Adipocyte (in vitro differentiated cells): ENCODE data around the gene NDST4.
A peak's percentile ranks its signal among the peaks of the same experiment; 100 is the strongest.

Source experiments
- DNase-seq: peaks from one replicate; pipeline ENCODE4 v3.0.0-alpha.2; 2015; ENCODE audit warnings: low read depth
- H3K27me3 ChIP-seq: replicated peaks from 2 replicates; pipeline ENCODE4 v1.7.0; 2013; ENCODE audit warnings: mild to moderate bottlenecking, low read length, moderate library complexity; ENCODE audit not compliant: control insufficient read depth, insufficient read depth
- H3K36me3 ChIP-seq: 2 replicates; pipeline ENCODE4 v1.7.0; 2013; ENCODE audit warnings: low read length, mild to moderate bottlenecking, moderate library complexity; ENCODE audit not compliant: control insufficient read depth, insufficient read depth, severe bottlenecking
- H3K4me1 ChIP-seq: 2 replicates; pipeline ENCODE4 v1.7.0; 2013; ENCODE audit warnings: mild to moderate bottlenecking, low read length, moderate library complexity; ENCODE audit not compliant: control insufficient read depth, insufficient read depth
- H3K4me3 ChIP-seq: 2 replicates; pipeline ENCODE4 v1.7.0; 2013; ENCODE audit warnings: mild to moderate bottlenecking, low read length, moderate library complexity
- H3K9ac ChIP-seq: 2 replicates; pipeline ENCODE4 v1.7.0; 2013; ENCODE audit warnings: mild to moderate bottlenecking, low read length, moderate library complexity
- H3K9me3 ChIP-seq: 2 replicates; pipeline ENCODE4 v1.7.0; 2013; ENCODE audit warnings: mild to moderate bottlenecking, low read length, moderate library complexity; ENCODE audit not compliant: control insufficient read depth

The NDST4 gene

GRCh38 chr4:114900934-114901333 lies 212.5 kb downstream of the NDST4 start:
- no peak overlapping the region for H3K9ac ChIP-seq
- H3K9me3 ChIP-seq = no peaks in the 10 kb centered on the region
- H3K4me1 ChIP-seq = no peaks in the 10 kb centered on the region
- no peak for DNase-seq
- no peaks in the 10 kb centered on the region for H3K36me3 ChIP-seq
- H3K4me3 ChIP-seq = no peak overlapping the region
- no peaks in the 10 kb centered on the region for H3K27me3 ChIP-seq

GRCh38 chr4:114890773-114891172 lies 222.6 kb downstream of the NDST4 start:
- H3K4me1 ChIP-seq = peaks cover 16% of the 10 kb centered on the region
- no peaks in the 10 kb centered on the region for H3K9me3 ChIP-seq
- H3K27me3 ChIP-seq = no peaks in the 10 kb centered on the region
- H3K4me3 ChIP-seq = no peak overlapping the region
- H3K36me3 ChIP-seq = no peaks in the 10 kb centered on the region
- no peak overlapping the region for H3K9ac ChIP-seq
- no peak for DNase-seq

GRCh38 chr4:114886761-114887160 lies 226.7 kb downstream of the NDST4 start:
- DNase-seq = no peak
- H3K4me1 ChIP-seq = peaks cover 16% of the 10 kb centered on the region
- no peak overlapping the region for H3K4me3 ChIP-seq
- H3K36me3 ChIP-seq = no peaks in the 10 kb centered on the region
- no peaks in the 10 kb centered on the region for H3K9me3 ChIP-seq
- H3K27me3 ChIP-seq = no peaks in the 10 kb centered on the region
- no peak overlapping the region for H3K9ac ChIP-seq

- H3K36me3 ChIP-seq = no peaks in the 10 kb centered on the region
- H3K9ac ChIP-seq = no peak overlapping the region
- no peaks in the 10 kb centered on the region for H3K4me1 ChIP-seq
- H3K27me3 ChIP-seq = no peaks in the 10 kb centered on the region
- no peak for DNase-seq
- no peak overlapping the region for H3K4me3 ChIP-seq
- H3K9me3 ChIP-seq = no peaks in the 10 kb centered on the region
Observed at GRCh38 chr4:114883641-114884040, 229.8 kb downstream of the NDST4 start.

GRCh38 chr4:114879916-114880669 lies 233.3 kb downstream of the NDST4 start:
- no peak for DNase-seq
- no peaks in the 10 kb centered on the region for H3K9me3 ChIP-seq
- H3K4me3 ChIP-seq = no peak overlapping the region
- H3K36me3 ChIP-seq = no peaks in the 10 kb centered on the region
- H3K4me1 ChIP-seq = peaks cover 7% of the 10 kb centered on the region
- H3K9ac ChIP-seq = no peak overlapping the region
- no peaks in the 10 kb centered on the region for H3K27me3 ChIP-seq

GRCh38 chr4:114875630-114876029 lies 237.8 kb downstream of the NDST4 start:
- Histone ChIP-seq H3K9ac (no peak overlapping the region), H3K27me3 (no peaks in the 10 kb centered on the region), H3K36me3 (no peaks in the 10 kb centered on the region)

GRCh38 chr4:114874321-114874720 lies 239.1 kb downstream of the NDST4 start:
- DNase-seq = no peak

More at GRCh38 chr4:114875630-114876029, 237.8 kb downstream of the NDST4 start:
- Histone ChIP-seq H3K4me3 (no peak overlapping the region), H3K4me1 (peaks cover 7% of the 10 kb centered on the region), H3K9me3 (no peaks in the 10 kb centered on the region)
- DNase-seq = peak; percentile 3

GRCh38 chr4:114870987-114871386 lies 242.4 kb downstream of the NDST4 start:
- Histone ChIP-seq H3K4me1 (peaks cover 3% of the 10 kb centered on the region), H3K9me3 (no peaks in the 10 kb centered on the region), H3K9ac (no peak overlapping the region), H3K4me3 (no peak overlapping the region), H3K27me3 (no peaks in the 10 kb centered on the region), H3K36me3 (no peaks in the 10 kb centered on the region)
- DNase-seq = no peak

More at GRCh38 chr4:114874321-114874720, 239.1 kb downstream of the NDST4 start:
- peaks cover 7% of the 10 kb centered on the region for H3K4me1 ChIP-seq
- no peaks in the 10 kb centered on the region for H3K36me3 ChIP-seq
- H3K4me3 ChIP-seq = no peak overlapping the region
- no peaks in the 10 kb centered on the region for H3K9me3 ChIP-seq
- no peak overlapping the region for H3K9ac ChIP-seq
- no peaks in the 10 kb centered on the region for H3K27me3 ChIP-seq

- no peaks in the 10 kb centered on the region for H3K36me3 ChIP-seq
- H3K4me1 ChIP-seq = no peaks in the 10 kb centered on the region
- DNase-seq = no peak
- H3K9ac ChIP-seq = no peak overlapping the region
- no peaks in the 10 kb centered on the region for H3K9me3 ChIP-seq
- H3K27me3 ChIP-seq = no peaks in the 10 kb centered on the region
- no peak overlapping the region for H3K4me3 ChIP-seq
Observed at GRCh38 chr4:114866901-114867670, 246.3 kb downstream of the NDST4 start.

- Histone ChIP-seq H3K9ac (no peak overlapping the region), H3K4me3 (no peak overlapping the region), H3K27me3 (no peaks in the 10 kb centered on the region), H3K4me1 (no peaks in the 10 kb centered on the region), H3K36me3 (no peaks in the 10 kb centered on the region), H3K9me3 (no peaks in the 10 kb centered on the region)
- no peak for DNase-seq
Observed at GRCh38 chr4:114864060-114864459, 249.4 kb downstream of the NDST4 start.

GRCh38 chr4:114860786-114861185 lies 252.6 kb downstream of the NDST4 start:
- no peak overlapping the region for H3K4me3 ChIP-seq
- no peak for DNase-seq
- H3K9me3 ChIP-seq = no peaks in the 10 kb centered on the region
- no peak overlapping the region for H3K9ac ChIP-seq
- no peaks in the 10 kb centered on the region for H3K27me3 ChIP-seq
- H3K36me3 ChIP-seq = no peaks in the 10 kb centered on the region
- no peaks in the 10 kb centered on the region for H3K4me1 ChIP-seq
